OCI-LY1 (cell line): ENCODE data around the gene PAXIP1.

Experiments
- H2AFZ ChIP-seq: fragments of 200-600 bp; sonication (generic), shearing (Covaris generic); 2 replicates; pipeline ENCODE4 v1.6.0; 2014; ENCODE audit warnings: antibody characterized with exemption, mild to moderate bottlenecking, low read length
- H3F3A ChIP-seq: fragments of 200-600 bp; sonication (generic), shearing (Covaris generic); 2 replicates; pipeline ENCODE4 v1.6.0; 2014; ENCODE audit warnings: mild to moderate bottlenecking, antibody characterized with exemption, low read length, moderate library complexity; ENCODE audit not compliant: insufficient read depth
- H3K27ac ChIP-seq: fragments of 200-600 bp; sonication (generic); 2 replicates; pipeline ENCODE4 v1.5.1; 2014; ENCODE audit warnings: low read length, mixed run types, mild to moderate bottlenecking, low read depth; ENCODE audit not compliant: poor library complexity, severe bottlenecking
- H3K27me3 ChIP-seq: fragments of 200-600 bp; sonication (generic); 2 replicates; pipeline ENCODE4 v1.6.0; 2014; ENCODE audit warnings: antibody characterized with exemption, mild to moderate bottlenecking, low read length, moderate library complexity; ENCODE audit not compliant: insufficient read depth
- H3K36me3 ChIP-seq: fragments of 200-600 bp; sonication (generic); 2 replicates; pipeline ENCODE4 v1.6.1; 2014; ENCODE audit warnings: mild to moderate bottlenecking, antibody characterized with exemption, low read length, moderate library complexity, mixed read lengths; ENCODE audit not compliant: insufficient read depth
- H3K4me1 ChIP-seq: fragments of 200-600 bp; sonication (generic); 2 replicates; pipeline ENCODE4 v1.5.1; 2014; ENCODE audit warnings: mild to moderate bottlenecking, low read length, moderate library complexity; ENCODE audit not compliant: insufficient read depth, severe bottlenecking
- H3K4me2 ChIP-seq: fragments of 200-600 bp; sonication (generic), shearing (Covaris generic); 2 replicates; pipeline ENCODE4 v1.6.1; 2014; ENCODE audit warnings: low read length
- H3K4me3 ChIP-seq: fragments of 200-600 bp; sonication (generic); 2 replicates; pipeline ENCODE4 v1.5.1; 2014; ENCODE audit warnings: low read length, low read depth, mild to moderate bottlenecking, mixed read lengths; ENCODE audit not compliant: poor library complexity, severe bottlenecking
- H3K79me2 ChIP-seq: fragments of 200-600 bp; shearing (Covaris generic); 2 replicates; pipeline ENCODE4 v1.6.1; 2016; ENCODE audit warnings: mixed run types, low read length, mixed read lengths; ENCODE audit not compliant: insufficient read depth
- H3K9ac ChIP-seq: fragments of 200-600 bp; sonication (generic), shearing (Covaris generic); 2 replicates; pipeline ENCODE4 v1.6.1; 2014; ENCODE audit warnings: mild to moderate bottlenecking, low read length, mixed read lengths
- H3K9me2 ChIP-seq: fragments of 200-600 bp; sonication (generic), shearing (Covaris generic); 2 replicates; pipeline ENCODE4 v1.6.1; 2014; ENCODE audit warnings: low read depth, mild to moderate bottlenecking, low read length, mixed read lengths
- H3K9me3 ChIP-seq: fragments of 200-600 bp; shearing (Covaris generic); 2 replicates; pipeline ENCODE4 v1.6.1; 2014; ENCODE audit warnings: low read length, mixed read lengths
- H4K20me1 ChIP-seq: fragments of 200-600 bp; sonication (generic), shearing (Covaris generic); 2 replicates; pipeline ENCODE4 v1.6.0; 2016; ENCODE audit warnings: mild to moderate bottlenecking, low read length; ENCODE audit not compliant: insufficient read depth
- CTCF ChIP-seq: fragments of 200-600 bp; sonication (generic), shearing (Covaris generic); IDR thresholded peaks from 2 replicates; pipeline ENCODE4 v1.5.1; 2017; ENCODE audit warnings: mild to moderate bottlenecking, antibody characterized with exemption, low read length, moderate library complexity, mixed read lengths
- EZH2 ChIP-seq: fragments of 200-600 bp; sonication (generic), shearing (Covaris generic); IDR thresholded peaks from 2 replicates; pipeline ENCODE4 v1.8.0; 2017; ENCODE audit warnings: borderline replicate concordance, mixed run types, mild to moderate bottlenecking, antibody characterized with exemption, low read length, moderate library complexity, mixed read lengths

The PAXIP1 gene

GRCh38 chr7:154953006-154953684 lies 49.8 kb downstream of the PAXIP1 start:
- TF ChIP-seq CTCF (peak; percentile 97), EZH2 (no peak)
- Histone ChIP-seq H4K20me1 (no peaks in the 10 kb centered on the region), H3K4me2 (no peak overlapping the region), H3F3A (no peaks in the 10 kb centered on the region), H3K27me3 (no peaks in the 10 kb centered on the region), H2AFZ (no peak overlapping the region), H3K9ac (no peak overlapping the region), H3K9me2 (no peaks in the 10 kb centered on the region), H3K4me1 (no peaks in the 10 kb centered on the region), H3K4me3 (no peak overlapping the region), H3K36me3 (peaks cover 92% of the 10 kb centered on the region), H3K79me2 (no peaks in the 10 kb centered on the region), H3K9me3 (no peaks in the 10 kb centered on the region), H3K27ac (no peak overlapping the region)

- H3F3A ChIP-seq, result no peaks in the 10 kb centered on the region
- H3K4me2 ChIP-seq, result no peak overlapping the region
- H3K4me3 ChIP-seq, result no peak overlapping the region
- H2AFZ ChIP-seq, result no peak overlapping the region
- H3K27me3 ChIP-seq, result no peaks in the 10 kb centered on the region
- peaks cover 94% of the 10 kb centered on the region for H3K36me3 ChIP-seq
- H3K79me2 ChIP-seq, result no peaks in the 10 kb centered on the region
- no peak overlapping the region for H3K9ac ChIP-seq
- H3K4me1 ChIP-seq, result no peaks in the 10 kb centered on the region
- no peaks in the 10 kb centered on the region for H3K9me3 ChIP-seq
- no peaks in the 10 kb centered on the region for H3K9me2 ChIP-seq
- no peak overlapping the region for H3K27ac ChIP-seq
- no peaks in the 10 kb centered on the region for H4K20me1 ChIP-seq
- TF ChIP-seq CTCF, result no peak
- no peak for TF ChIP-seq EZH2
Observed at GRCh38 chr7:154950960-154951359, 52.0 kb downstream of the PAXIP1 start.

- H3K9me3 ChIP-seq, result no peaks in the 10 kb centered on the region
- H3K27me3 ChIP-seq, result no peaks in the 10 kb centered on the region
- H3K79me2 ChIP-seq, result no peaks in the 10 kb centered on the region
- no peak overlapping the region for H3K27ac ChIP-seq
- H2AFZ ChIP-seq, result no peak overlapping the region
- H4K20me1 ChIP-seq, result no peaks in the 10 kb centered on the region
- no peaks in the 10 kb centered on the region for H3K4me1 ChIP-seq
- no peaks in the 10 kb centered on the region for H3F3A ChIP-seq
- no peak overlapping the region for H3K9ac ChIP-seq
- no peaks in the 10 kb centered on the region for H3K9me2 ChIP-seq
- peaks cover 96% of the 10 kb centered on the region for H3K36me3 ChIP-seq
- H3K4me2 ChIP-seq, result no peak overlapping the region
- TF ChIP-seq EZH2 (no peak), CTCF (no peak)
- H3K4me3 ChIP-seq, result no peak overlapping the region
Observed at GRCh38 chr7:154947604-154948003, 55.3 kb downstream of the PAXIP1 start.
